ENCODE measurements around the gene TMEM165. TPM values are rescaled to one million over a fixed set of nuclear protein-coding genes. Genes with fewer than 3 reads are reported as not detected.
A peak's percentile ranks its signal among the peaks of the same experiment; 100 is the strongest.

The TMEM165 gene
- total RNA-seq, 1 donor from 2014 or later = 62.7 TPM

GRCh38 chr4:55382488-55383003, 13.2 kb upstream of the TMEM165 start:
- Mint-ChIP-seq H3K4me1 (no peaks in the 10 kb centered on the region), H3K27ac (ENCODE audit: unreplicated experiment) (no peak overlapping the region), H3K36me3 (ENCODE audit: low read depth) (no peaks in the 10 kb centered on the region), H3K27me3 (ENCODE audit: low read depth) (no peaks in the 10 kb centered on the region), H3K9me3 (no peaks in the 10 kb centered on the region), H3K4me3 (no peak overlapping the region)
- DNase-seq (ENCODE audit: low read depth, low spot score) = no peak
- no peak for TF ChIP-seq CTCF (conservative IDR thresholded peaks at IDR 0.05)

DNA sequence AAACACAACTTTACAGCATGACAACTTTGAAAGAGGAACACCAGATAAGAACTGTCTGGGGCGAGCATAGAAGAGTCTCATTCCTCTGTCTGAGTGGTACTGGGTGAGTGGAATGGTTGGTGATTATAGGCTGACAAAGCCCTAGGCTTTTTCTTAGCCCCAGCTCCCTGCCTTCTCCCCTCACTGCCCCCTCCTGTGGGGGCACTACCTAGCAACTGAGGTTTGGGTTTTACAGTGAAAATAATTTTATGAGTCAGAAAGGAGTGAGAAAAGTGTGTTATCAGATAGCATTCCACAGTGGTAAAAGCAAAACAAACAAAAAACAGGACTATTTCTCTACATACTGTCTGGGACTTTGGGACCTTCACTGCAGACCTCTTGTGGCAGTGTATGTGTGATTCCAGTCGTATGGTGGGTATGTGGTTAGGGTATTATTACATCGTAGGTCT, 10.5 kb upstream of the TMEM165 start:
- Mint-ChIP-seq H3K27me3 (ENCODE audit: low read depth) (no peaks in the 10 kb centered on the region), H3K36me3 (ENCODE audit: low read depth) (no peaks in the 10 kb centered on the region), H3K4me3 (no peak overlapping the region), H3K9me3 (no peaks in the 10 kb centered on the region), H3K4me1 (no peaks in the 10 kb centered on the region), H3K27ac (ENCODE audit: unreplicated experiment) (no peak overlapping the region)
- DNase-seq (ENCODE audit: low read depth, low spot score) = no peak
- TF ChIP-seq CTCF (conservative IDR thresholded peaks at IDR 0.05) = no peak

DNA sequence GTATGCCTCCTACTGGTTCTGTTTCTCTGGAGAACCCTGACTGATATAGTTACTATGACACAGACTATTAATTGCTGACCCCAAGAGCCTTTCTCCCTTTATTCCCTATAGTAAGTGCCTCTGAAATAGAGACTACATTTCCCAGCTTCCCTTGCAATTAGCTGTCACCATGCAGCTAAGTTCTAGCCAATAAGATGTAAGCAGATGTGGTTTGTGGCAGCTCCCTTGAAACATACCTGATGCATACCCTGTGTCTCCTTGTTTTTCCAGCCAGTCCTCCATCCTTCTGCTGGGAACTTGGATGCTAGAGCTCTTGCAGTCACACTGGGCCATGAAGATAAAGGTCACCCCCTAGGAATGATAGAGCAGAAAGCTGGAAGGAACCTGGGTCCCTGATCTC, 9.7 kb upstream of the TMEM165 start:
- DNase-seq (ENCODE audit: low read depth, low spot score) = no peak
- Mint-ChIP-seq H3K36me3 (ENCODE audit: low read depth) (no peaks in the 10 kb centered on the region), H3K4me1 (no peaks in the 10 kb centered on the region), H3K9me3 (no peaks in the 10 kb centered on the region), H3K27me3 (ENCODE audit: low read depth) (no peaks in the 10 kb centered on the region), H3K27ac (ENCODE audit: unreplicated experiment) (no peak overlapping the region), H3K4me3 (no peak overlapping the region)
- TF ChIP-seq CTCF (conservative IDR thresholded peaks at IDR 0.05) = no peak

GRCh38 chr4:55386840-55387239, 8.9 kb upstream of the TMEM165 start:
- no peak for TF ChIP-seq CTCF (conservative IDR thresholded peaks at IDR 0.05)
- Mint-ChIP-seq H3K9me3 (no peaks in the 10 kb centered on the region), H3K36me3 (ENCODE audit: low read depth) (no peaks in the 10 kb centered on the region), H3K27me3 (ENCODE audit: low read depth) (no peaks in the 10 kb centered on the region), H3K4me3 (no peak overlapping the region), H3K27ac (ENCODE audit: unreplicated experiment) (no peak overlapping the region), H3K4me1 (no peaks in the 10 kb centered on the region)
- no peak for DNase-seq (ENCODE audit: low read depth, low spot score)

GRCh38 chr4:55393461-55394320, 2.1 kb upstream of the TMEM165 start:
- peak overlapping the region; percentile 67 for H3K4me3 Mint-ChIP-seq
- H3K36me3 Mint-ChIP-seq (ENCODE audit: low read depth) = peaks cover 2% of the 10 kb centered on the region
- H3K9me3 Mint-ChIP-seq = no peaks in the 10 kb centered on the region
- peaks cover 26% of the 10 kb centered on the region for H3K4me1 Mint-ChIP-seq
- DNase-seq (ENCODE audit: low read depth, low spot score) = no peak
- no peak for TF ChIP-seq CTCF (conservative IDR thresholded peaks at IDR 0.05)
- no peak overlapping the region for H3K27ac Mint-ChIP-seq (ENCODE audit: unreplicated experiment)
- H3K27me3 Mint-ChIP-seq (ENCODE audit: low read depth) = no peaks in the 10 kb centered on the region

Measured in neural crest cell (in vitro differentiated cells).